Upper lobe of right lung (tissue), 1 donor: ENCODE data around the gene PTPRT. TPM values are rescaled to one million over a fixed set of nuclear protein-coding genes. Genes with fewer than 3 reads are reported as not detected.
"Not testable (repeated sequence)": the region's sequence is repeated elsewhere in the genome, so short reads cannot be mapped to it uniquely, and the experiment has no call there.

Source experiments
- ATAC-seq: fragments of 200-7000 bp; cut with Tn5 transposase; one replicate; pipeline ENCODE4 v1.9.1; 2020; ENCODE audit warnings: mild to moderate bottlenecking, moderate library complexity
- DNase-seq: peaks from one replicate; pipeline ENCODE4 v3.0.0-alpha.2; 2020
- H3K27ac ChIP-seq: fragments of 200-600 bp; one replicate; pipeline ENCODE4 v1.8.0; 2022
- H3K27me3 ChIP-seq: fragments of 200-600 bp; one replicate; pipeline ENCODE4 v1.8.0; 2022; ENCODE audit warnings: mild to moderate bottlenecking
- H3K36me3 ChIP-seq: fragments of 200-600 bp; one replicate; pipeline ENCODE4 v1.8.0; 2022
- H3K4me1 ChIP-seq: fragments of 200-600 bp; one replicate; pipeline ENCODE4 v1.8.0; 2022
- H3K4me3 ChIP-seq: fragments of 200-600 bp; one replicate; pipeline ENCODE4 v1.8.0; 2022; ENCODE audit warnings: mild to moderate bottlenecking
- H3K9me3 ChIP-seq: fragments of 200-600 bp; one replicate; pipeline ENCODE4 v1.8.0; 2022
- CTCF ChIP-seq: fragments of 200-600 bp; IDR thresholded peaks from one replicate; pipeline ENCODE4 v1.8.0; 2022; ENCODE audit warnings: antibody characterized with exemption
- intact Hi-C: fragments of 100-400 bp; cut with DNase I; formaldehyde crosslinking; loops from one replicate; pipeline ENCODE4 v1.11.0; 2022
- total RNA-seq: library from RNA; stranded (reverse); fragmentation: NEBNext Ultra II Directional; extraction: Animal tissue kit (Norgen Biotek cat#: 25700); gene quantifications from one replicate; pipeline ENCODE4 v1.2.1, GENCODE V29; 2021
- donor health status: DM: no; HTN: yes; CAD: no; lungs with severe emphysema.

PTPRT gene
- total RNA-seq, 1 donor from 2014 or later: 0.46 TPM

DNA sequence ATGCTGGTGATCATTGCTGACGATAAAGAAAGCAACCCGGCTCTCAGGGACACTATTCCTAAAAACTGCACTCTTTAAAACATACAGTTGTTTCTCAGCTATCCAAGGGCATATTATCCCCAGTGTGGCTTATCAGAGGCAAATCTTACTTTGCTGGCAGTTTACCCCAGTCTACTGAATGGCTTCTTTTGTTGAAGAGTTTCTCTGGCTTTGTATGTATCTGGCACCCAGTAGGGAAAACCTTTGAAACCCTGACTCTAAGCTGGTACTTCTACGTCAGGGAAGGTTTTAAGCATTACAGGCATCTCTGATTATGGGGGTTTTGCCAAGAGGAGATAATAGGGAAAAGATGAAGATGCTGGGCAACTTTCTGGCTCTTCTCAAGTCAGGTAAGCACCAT lies 933.9 kb downstream of the PTPRT start:
- H3K4me3 ChIP-seq: no peak overlapping the region
- H3K27ac ChIP-seq: no peak overlapping the region
- DNase-seq: no peak
- no peaks in the 10 kb centered on the region for H3K27me3 ChIP-seq
- TF ChIP-seq CTCF: no peak
- no peak for ATAC-seq
- H3K9me3 ChIP-seq: no peaks in the 10 kb centered on the region
- no peaks in the 10 kb centered on the region for H3K36me3 ChIP-seq
- H3K4me1 ChIP-seq: no peaks in the 10 kb centered on the region
- intact Hi-C loops: no loop called here

- no peak overlapping the region for H3K27ac ChIP-seq
- no peaks in the 10 kb centered on the region for H3K4me1 ChIP-seq
- intact Hi-C loops: no loop called here
- H3K36me3 ChIP-seq: no peaks in the 10 kb centered on the region
- no peaks in the 10 kb centered on the region for H3K27me3 ChIP-seq
- ATAC-seq: no peak
- TF ChIP-seq CTCF: no peak
- no peak overlapping the region for H3K4me3 ChIP-seq
- H3K9me3 ChIP-seq: no peaks in the 10 kb centered on the region
- no peak for DNase-seq
Measured at GRCh38 chr20:42254673-42255072, 935.0 kb downstream of the PTPRT start.

GRCh38 chr20:42252116-42252515 lies 937.6 kb downstream of the PTPRT start:
- Histone ChIP-seq H3K4me1 (no peaks in the 10 kb centered on the region), H3K9me3 (no peaks in the 10 kb centered on the region), H3K4me3 (no peak overlapping the region), H3K36me3 (no peaks in the 10 kb centered on the region), H3K27me3 (no peaks in the 10 kb centered on the region), H3K27ac (no peak overlapping the region)
- ATAC-seq (no peak), DNase-seq (no peak)
- no peak for TF ChIP-seq CTCF
- intact Hi-C loops: no loop called here

GRCh38 chr20:42218621-42219374 lies 970.9 kb downstream of the PTPRT start:
- peak; percentile 46 for ATAC-seq
- H3K36me3 ChIP-seq: no peaks in the 10 kb centered on the region
- intact Hi-C loops: no loop called here
- H3K9me3 ChIP-seq: no peaks in the 10 kb centered on the region
- H3K4me3 ChIP-seq: no peak overlapping the region
- no peaks in the 10 kb centered on the region for H3K4me1 ChIP-seq
- no peak for DNase-seq
- H3K27ac ChIP-seq: no peak overlapping the region
- no peak for TF ChIP-seq CTCF
- no peaks in the 10 kb centered on the region for H3K27me3 ChIP-seq

DNA sequence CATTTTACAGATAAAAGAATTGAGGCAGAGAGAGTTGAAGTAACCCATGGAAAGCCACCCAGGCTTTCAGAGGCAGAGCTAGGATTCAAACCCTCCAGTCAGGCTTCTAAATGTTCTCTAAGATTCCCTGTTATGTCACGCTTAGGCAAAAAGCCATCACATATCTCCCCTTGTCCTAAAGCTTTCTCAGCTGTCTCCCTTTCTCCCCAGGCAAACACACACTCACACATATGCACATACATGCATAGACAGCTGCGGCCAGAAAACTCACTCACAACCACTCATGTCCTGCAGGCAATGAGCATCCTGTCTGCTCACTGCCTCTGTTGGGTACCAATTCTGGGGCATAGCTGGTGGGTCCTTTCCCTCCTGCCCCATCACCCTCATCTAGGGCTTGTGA lies 975.6 kb downstream of the PTPRT start:
- ATAC-seq (no peak), DNase-seq (no peak)
- H3K4me1 ChIP-seq: no peaks in the 10 kb centered on the region
- H3K4me3 ChIP-seq: no peak overlapping the region
- H3K27me3 ChIP-seq: no peaks in the 10 kb centered on the region
- H3K27ac ChIP-seq: no peak overlapping the region
- no peaks in the 10 kb centered on the region for H3K36me3 ChIP-seq
- no peaks in the 10 kb centered on the region for H3K9me3 ChIP-seq
- no peak for TF ChIP-seq CTCF
- intact Hi-C loops: no loop called here

GRCh38 chr20:42212391-42212790 lies 977.3 kb downstream of the PTPRT start:
- Histone ChIP-seq H3K9me3 (no peaks in the 10 kb centered on the region), H3K36me3 (no peaks in the 10 kb centered on the region), H3K27me3 (no peaks in the 10 kb centered on the region), H3K4me1 (no peaks in the 10 kb centered on the region), H3K4me3 (no peak overlapping the region), H3K27ac (no peak overlapping the region)
- intact Hi-C loops: no loop called here
- DNase-seq (no peak), ATAC-seq (no peak)
- TF ChIP-seq CTCF: no peak

- intact Hi-C loops, DNase-seq, ATAC-seq: not testable (repeated sequence)
Measured at GRCh38 chr20:42206557-42206956, 983.1 kb downstream of the PTPRT start.

More at GRCh38 chr20:42206557-42206956, 983.1 kb downstream of the PTPRT start:
- H3K27me3 ChIP-seq, H3K9me3 ChIP-seq, H3K36me3 ChIP-seq, H3K4me1 ChIP-seq, H3K4me3 ChIP-seq, H3K27ac ChIP-seq: not testable (repeated sequence)
